ENCODE measurements around the gene CDH23. TPM values are rescaled to one million over a fixed set of nuclear protein-coding genes. Genes with fewer than 3 reads are reported as not detected.
A peak's percentile ranks its signal among the peaks of the same experiment; 100 is the strongest.

CDH23 gene
- total and polyA plus RNA-seq, 9 of the 15 experiments (the other 6 are each of a cell fraction or from before 2014, with no cell fraction given), result 0.18 to 1.2 (median 0.47) TPM

- DNase-seq (ENCODE audit: extremely low read depth in 1 of 4, low spot score in 3 of 4) (no peak), ATAC-seq (no peak), FAIRE-seq (no peak)
- Histone ChIP-seq H3K36me3 (ENCODE audit: control insufficient read depth, insufficient read depth, low read length) (no peaks in the 10 kb centered on the region), H3K4me2 (ENCODE audit: insufficient read depth, low read length) (no peak overlapping the region), H3K79me2 (ENCODE audit: control insufficient read depth, insufficient read depth, low read length) (no peaks in the 10 kb centered on the region), H3K9ac (ENCODE audit: insufficient read depth in 1 of 2, low read depth in 2 of 2, low read length in 2 of 2) (0 out of 4 replicates have a peak overlapping the region, but pooled peaks of 1 of the 2 experiments have one; percentile 22), H3K9me3 (replicated peaks; ENCODE audit: control insufficient read depth, insufficient read depth, low read depth, low read length) (no peaks in the 10 kb centered on the region), H3K4me3 (no peak overlapping the region), H3K9me1 (ENCODE audit: control insufficient read depth, insufficient read depth, low read length) (no peaks in the 10 kb centered on the region), H3K4me1 (replicated peaks in 1 of 2; ENCODE audit: control insufficient read depth in 2 of 2, insufficient read depth in 2 of 2, low read length in 2 of 2) (peaks cover 0 to 27% of the 10 kb centered on the region in 2 experiments; a peak in 3 of 5 replicates), H2AFZ (ENCODE audit: low read depth, low read length) (no peak overlapping the region), H3K27me3 (ENCODE audit: control insufficient read depth in 2 of 2, insufficient read depth in 2 of 2, low read length in 2 of 2) (peaks cover 0 to 4% of the 10 kb centered on the region in 2 experiments; a peak in 1 of 5 replicates), H3K27ac (ENCODE audit: extremely low read depth, low read depth, low read length) (no peak overlapping the region), H4K20me1 (replicated peaks; ENCODE audit: control insufficient read depth, insufficient read depth, low read length) (no peaks in the 10 kb centered on the region)
- intact Hi-C loops (cut with micrococcal nuclease), result no loop called here
- BruUV-seq (replicated peaks), result no TSS peak
- WGBS (ENCODE audit: insufficient coverage, low coverage, missing lambda C conversion rate), result 58% methylated on average over 14 of the region's 14 CpGs
- in situ Hi-C loops (cut with MboI), result no loop called here
- CTCF ChIA-PET (ENCODE audit: low intra/inter-chr PET ratio), result no interaction called here
- POLR2A ChIA-PET, result no interaction called here
- TF ChIP-seq HDAC6 (IDR thresholded peaks at IDR 0.05; ENCODE audit: low read depth, low read length) (no peak), NFIC (IDR thresholded peaks at IDR 0.05) (no peak), BRD9 (IDR thresholded peaks at IDR 0.05; ENCODE audit: low read depth, partially characterized antibody) (no peak), HNRNPK (IDR thresholded peaks at IDR 0.05; ENCODE audit: low read depth, low read length, poor library complexity, severe bottlenecking) (no peak), NEUROD1 (IDR thresholded peaks at IDR 0.05; ENCODE audit: borderline replicate concordance, low read depth, low read length, partially characterized antibody) (no peak), TEAD1 (CRISPR knock-in tag; IDR thresholded peaks at IDR 0.05) (no peak), ETV6 (IDR thresholded peaks at IDR 0.05; ENCODE audit: borderline replicate concordance in 1 of 2, low read depth in 2 of 2, low read length in 1 of 2) (no peak), ETV6 (CRISPR knock-in tag; IDR thresholded peaks at IDR 0.05; ENCODE audit: borderline replicate concordance) (no peak), ATF4 (CRISPR knock-in tag; IDR thresholded peaks at IDR 0.05) (no peak), HNRNPL (IDR thresholded peaks at IDR 0.05; ENCODE audit: low read depth, low read length) (no peak), MCM2 (IDR thresholded peaks at IDR 0.05; ENCODE audit: low read depth) (no peak), CREBBP (IDR thresholded peaks at IDR 0.05; ENCODE audit: low read depth, low read length) (no peak), RBM15 (IDR thresholded peaks at IDR 0.05; ENCODE audit: insufficient read depth, low read length) (no peak), ZFP91 (CRISPR knock-in tag; IDR thresholded peaks at IDR 0.05) (no peak)
- TF ChIP-seq, protein P1, sequence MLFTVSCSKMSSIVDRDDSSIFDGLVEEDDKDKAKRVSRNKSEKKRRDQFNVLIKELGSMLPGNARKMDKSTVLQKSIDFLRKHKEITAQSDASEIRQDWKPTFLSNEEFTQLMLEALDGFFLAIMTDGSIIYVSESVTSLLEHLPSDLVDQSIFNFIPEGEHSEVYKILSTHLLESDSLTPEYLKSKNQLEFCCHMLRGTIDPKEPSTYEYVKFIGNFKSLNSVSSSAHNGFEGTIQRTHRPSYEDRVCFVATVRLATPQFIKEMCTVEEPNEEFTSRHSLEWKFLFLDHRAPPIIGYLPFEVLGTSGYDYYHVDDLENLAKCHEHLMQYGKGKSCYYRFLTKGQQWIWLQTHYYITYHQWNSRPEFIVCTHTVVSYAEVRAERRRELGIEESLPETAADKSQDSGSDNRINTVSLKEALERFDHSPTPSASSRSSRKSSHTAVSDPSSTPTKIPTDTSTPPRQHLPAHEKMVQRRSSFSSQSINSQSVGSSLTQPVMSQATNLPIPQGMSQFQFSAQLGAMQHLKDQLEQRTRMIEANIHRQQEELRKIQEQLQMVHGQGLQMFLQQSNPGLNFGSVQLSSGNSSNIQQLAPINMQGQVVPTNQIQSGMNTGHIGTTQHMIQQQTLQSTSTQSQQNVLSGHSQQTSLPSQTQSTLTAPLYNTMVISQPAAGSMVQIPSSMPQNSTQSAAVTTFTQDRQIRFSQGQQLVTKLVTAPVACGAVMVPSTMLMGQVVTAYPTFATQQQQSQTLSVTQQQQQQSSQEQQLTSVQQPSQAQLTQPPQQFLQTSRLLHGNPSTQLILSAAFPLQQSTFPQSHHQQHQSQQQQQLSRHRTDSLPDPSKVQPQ (CRISPR knock-in tag; IDR thresholded peaks at IDR 0.05; ENCODE audit: borderline replicate concordance), result no peak
- TF ChIP-seq, protein P2, sequence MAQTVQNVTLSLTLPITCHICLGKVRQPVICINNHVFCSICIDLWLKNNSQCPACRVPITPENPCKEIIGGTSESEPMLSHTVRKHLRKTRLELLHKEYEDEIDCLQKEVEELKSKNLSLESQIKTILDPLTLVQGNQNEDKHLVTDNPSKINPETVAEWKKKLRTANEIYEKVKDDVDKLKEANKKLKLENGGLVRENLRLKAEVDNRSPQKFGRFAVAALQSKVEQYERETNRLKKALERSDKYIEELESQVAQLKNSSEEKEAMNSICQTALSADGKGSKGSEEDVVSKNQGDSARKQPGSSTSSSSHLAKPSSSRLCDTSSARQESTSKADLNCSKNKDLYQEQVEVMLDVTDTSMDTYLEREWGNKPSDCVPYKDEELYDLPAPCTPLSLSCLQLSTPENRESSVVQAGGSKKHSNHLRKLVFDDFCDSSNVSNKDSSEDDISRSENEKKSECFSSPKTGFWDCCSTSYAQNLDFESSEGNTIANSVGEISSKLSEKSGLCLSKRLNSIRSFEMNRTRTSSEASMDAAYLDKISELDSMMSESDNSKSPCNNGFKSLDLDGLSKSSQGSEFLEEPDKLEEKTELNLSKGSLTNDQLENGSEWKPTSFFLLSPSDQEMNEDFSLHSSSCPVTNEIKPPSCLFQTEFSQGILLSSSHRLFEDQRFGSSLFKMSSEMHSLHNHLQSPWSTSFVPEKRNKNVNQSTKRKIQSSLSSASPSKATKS (CRISPR knock-in tag; IDR thresholded peaks at IDR 0.05), result no peak
These were observed 178.7 kb downstream of the CDH23 start for GRCh38 chr10:71575451-71575850.
